ENCODE data around the gene SLC7A4.
"Not testable (repeated sequence)": the region's sequence is repeated elsewhere in the genome, so short reads cannot be mapped to it uniquely, and the experiment has no call there.

- not testable (repeated sequence) for TF ChIP-seq POLR2A (IDR thresholded peaks at IDR 0.05)
- TF ChIP-seq, protein P1, sequence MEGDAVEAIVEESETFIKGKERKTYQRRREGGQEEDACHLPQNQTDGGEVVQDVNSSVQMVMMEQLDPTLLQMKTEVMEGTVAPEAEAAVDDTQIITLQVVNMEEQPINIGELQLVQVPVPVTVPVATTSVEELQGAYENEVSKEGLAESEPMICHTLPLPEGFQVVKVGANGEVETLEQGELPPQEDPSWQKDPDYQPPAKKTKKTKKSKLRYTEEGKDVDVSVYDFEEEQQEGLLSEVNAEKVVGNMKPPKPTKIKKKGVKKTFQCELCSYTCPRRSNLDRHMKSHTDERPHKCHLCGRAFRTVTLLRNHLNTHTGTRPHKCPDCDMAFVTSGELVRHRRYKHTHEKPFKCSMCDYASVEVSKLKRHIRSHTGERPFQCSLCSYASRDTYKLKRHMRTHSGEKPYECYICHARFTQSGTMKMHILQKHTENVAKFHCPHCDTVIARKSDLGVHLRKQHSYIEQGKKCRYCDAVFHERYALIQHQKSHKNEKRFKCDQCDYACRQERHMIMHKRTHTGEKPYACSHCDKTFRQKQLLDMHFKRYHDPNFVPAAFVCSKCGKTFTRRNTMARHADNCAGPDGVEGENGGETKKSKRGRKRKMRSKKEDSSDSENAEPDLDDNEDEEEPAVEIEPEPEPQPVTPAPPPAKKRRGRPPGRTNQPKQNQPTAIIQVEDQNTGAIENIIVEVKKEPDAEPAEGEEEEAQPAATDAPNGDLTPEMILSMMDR (IDR thresholded peaks at IDR 0.05) = not testable (repeated sequence)
These were observed 23.2 kb downstream of the SLC7A4 start for GRCh38 chr22:21009208-21009607.

Measured in esophagus squamous epithelium (tissue), 4 donors.